NCI-H345 treated with DMSO at 0.1 percent for 48 hours (cell line): Measurements from ENCODE around the gene SESN2.

ENCODE experiments used
- DNase-seq: peaks from one replicate; lab custom pipeline; 2025; ENCODE audit not compliant: unreplicated experiment; lab: John Stamatoyannopoulos, UW

Gene SESN2

GRCh38 chr1:28259252-28259933 lies at the start of gene SESN2:
TSS of gene SESN2 (plus strand) at chr1:28259518. CDS start at chr1:28259848, 330 bp downstream.
- peak; percentile 95 for DNase-seq

- DNase-seq = no peak
These were observed 49.6 kb upstream of the SESN2 start for GRCh38 chr1:28209700-28210099.

GRCh38 chr1:28213315-28213714 lies 46.0 kb upstream of the SESN2 start:
- DNase-seq = no peak

- DNase-seq = no peak
These were observed 30.2 kb upstream of the SESN2 start for GRCh38 chr1:28229089-28229488.

- no peak for DNase-seq
These were observed 29.3 kb upstream of the SESN2 start for GRCh38 chr1:28229996-28230395.

- peak; percentile 87 for DNase-seq
These were observed 26.6 kb upstream of the SESN2 start, which contains the start of gene DNAJC8 for GRCh38 chr1:28232558-28233263. TSS of gene DNAJC8 (minus strand) at chr1:28233029. CDS start at chr1:28232998, 31 bp downstream.

GRCh38 chr1:28233264-28233606 lies 26.1 kb upstream of the SESN2 start:
- no peak for DNase-seq

GRCh38 chr1:28235755-28236655 lies 23.3 kb upstream of the SESN2 start, which contains the start of gene ATP5IF1:
TSS of gene ATP5IF1 (plus strand) at chr1:28236124. CDS start at chr1:28236184, 60 bp downstream.
- DNase-seq = peak; percentile 95

GRCh38 chr1:28236656-28237322 lies 22.5 kb upstream of the SESN2 start:
- no peak for DNase-seq

GRCh38 chr1:28239004-28239403 lies 20.3 kb upstream of the SESN2 start:
- no peak for DNase-seq

GRCh38 chr1:28240024-28240423 lies 19.3 kb upstream of the SESN2 start:
- DNase-seq = no peak

- no peak for DNase-seq
These were observed 17.6 kb upstream of the SESN2 start for GRCh38 chr1:28241638-28242241.

- no peak for DNase-seq
These were observed 15.5 kb upstream of the SESN2 start for GRCh38 chr1:28243685-28244311.

- DNase-seq = no peak
These were observed 14.6 kb upstream of the SESN2 start for GRCh38 chr1:28244549-28245251.

GRCh38 chr1:28246427-28246832 lies 12.9 kb upstream of the SESN2 start:
- no peak for DNase-seq

GRCh38 chr1:28247612-28248272 lies 11.6 kb upstream of the SESN2 start:
- no peak for DNase-seq

- DNase-seq = peak; percentile 36
These were observed 10.9 kb upstream of the SESN2 start for GRCh38 chr1:28248273-28249012.
